ENCODE data around the gene WAS.

DNA sequence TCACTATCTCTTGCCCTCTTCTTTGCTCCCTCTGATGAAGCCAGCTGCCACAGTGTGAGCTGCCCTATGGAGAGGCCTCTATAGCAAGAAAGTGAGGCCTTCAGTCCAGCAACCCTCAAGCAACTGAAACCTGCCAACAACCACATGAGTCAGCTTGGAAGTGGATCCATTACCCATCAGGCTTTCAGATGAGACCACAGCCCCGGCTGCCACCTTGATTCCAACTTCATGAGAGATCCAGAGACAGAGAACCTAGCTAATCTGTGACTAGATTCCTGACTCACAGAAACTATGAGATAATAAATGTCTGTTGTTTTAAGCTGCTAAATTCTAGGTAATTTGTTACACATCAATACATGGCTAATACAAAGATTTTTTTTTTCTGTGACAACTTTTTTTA lies 20.4 kb upstream of the WAS start:
- TF ChIP-seq BHLHE40 (IDR thresholded peaks at IDR 0.05; ENCODE audit: borderline replicate concordance) = no peak
- TF ChIP-seq SP1 (IDR thresholded peaks at IDR 0.05) = no peak
- no peak for TF ChIP-seq ELF4 (IDR thresholded peaks at IDR 0.05)
- no peak for TF ChIP-seq TARDBP (IDR thresholded peaks at IDR 0.05)
- TF ChIP-seq ARNT (IDR thresholded peaks at IDR 0.05) = no peak
- TF ChIP-seq FOXK2 (IDR thresholded peaks at IDR 0.05) = no peak
- no peak for TF ChIP-seq SUZ12 (IDR thresholded peaks at IDR 0.05)
- TF ChIP-seq L3MBTL2 (conservative IDR thresholded peaks at IDR 0.05) = no peak
- TF ChIP-seq CTBP1 (IDR thresholded peaks at IDR 0.05; ENCODE audit: borderline replicate concordance) = no peak
- TF ChIP-seq, protein P1, sequence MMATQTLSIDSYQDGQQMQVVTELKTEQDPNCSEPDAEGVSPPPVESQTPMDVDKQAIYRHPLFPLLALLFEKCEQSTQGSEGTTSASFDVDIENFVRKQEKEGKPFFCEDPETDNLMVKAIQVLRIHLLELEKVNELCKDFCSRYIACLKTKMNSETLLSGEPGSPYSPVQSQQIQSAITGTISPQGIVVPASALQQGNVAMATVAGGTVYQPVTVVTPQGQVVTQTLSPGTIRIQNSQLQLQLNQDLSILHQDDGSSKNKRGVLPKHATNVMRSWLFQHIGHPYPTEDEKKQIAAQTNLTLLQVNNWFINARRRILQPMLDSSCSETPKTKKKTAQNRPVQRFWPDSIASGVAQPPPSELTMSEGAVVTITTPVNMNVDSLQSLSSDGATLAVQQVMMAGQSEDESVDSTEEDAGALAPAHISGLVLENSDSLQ (IDR thresholded peaks at IDR 0.05) = no peak
- TF ChIP-seq NFRKB (IDR thresholded peaks at IDR 0.05) = no peak
